Epithelial cell of prostate (primary cell): ENCODE data around the gene SHROOM3.

Source experiments
- DNase-seq: peaks from one replicate; pipeline ENCODE4 v3.0.0-alpha.2; 2011; ENCODE audit warnings: low read depth, low spot score
- H3K27ac ChIP-seq: fragments of 450-650 bp; 2 replicates; pipeline ENCODE4 v1.5.1; 2017; ENCODE audit warnings: mild to moderate bottlenecking

The SHROOM3 gene

DNA sequence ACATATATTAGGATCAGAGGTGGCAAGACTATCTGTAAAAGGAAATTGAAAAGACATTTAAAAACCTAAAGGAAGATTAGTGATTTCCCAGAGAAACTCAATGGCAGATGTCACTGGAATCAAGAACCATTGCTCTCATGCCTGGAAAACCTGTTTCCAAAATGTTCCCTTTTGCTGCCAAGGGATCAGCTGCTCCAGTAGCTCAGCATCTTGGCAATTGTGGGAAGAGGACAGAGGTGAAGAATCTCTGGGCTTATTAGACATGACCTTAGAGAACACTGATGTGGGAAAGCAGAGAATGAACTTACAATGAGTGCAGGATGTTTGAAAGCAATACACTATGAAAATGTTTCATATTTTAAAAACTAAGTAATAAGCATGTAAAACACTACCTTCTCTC is 98.3 kb downstream of the SHROOM3 start:
- no peak for DNase-seq
- H3K27ac ChIP-seq, result no peak overlapping the region

DNA sequence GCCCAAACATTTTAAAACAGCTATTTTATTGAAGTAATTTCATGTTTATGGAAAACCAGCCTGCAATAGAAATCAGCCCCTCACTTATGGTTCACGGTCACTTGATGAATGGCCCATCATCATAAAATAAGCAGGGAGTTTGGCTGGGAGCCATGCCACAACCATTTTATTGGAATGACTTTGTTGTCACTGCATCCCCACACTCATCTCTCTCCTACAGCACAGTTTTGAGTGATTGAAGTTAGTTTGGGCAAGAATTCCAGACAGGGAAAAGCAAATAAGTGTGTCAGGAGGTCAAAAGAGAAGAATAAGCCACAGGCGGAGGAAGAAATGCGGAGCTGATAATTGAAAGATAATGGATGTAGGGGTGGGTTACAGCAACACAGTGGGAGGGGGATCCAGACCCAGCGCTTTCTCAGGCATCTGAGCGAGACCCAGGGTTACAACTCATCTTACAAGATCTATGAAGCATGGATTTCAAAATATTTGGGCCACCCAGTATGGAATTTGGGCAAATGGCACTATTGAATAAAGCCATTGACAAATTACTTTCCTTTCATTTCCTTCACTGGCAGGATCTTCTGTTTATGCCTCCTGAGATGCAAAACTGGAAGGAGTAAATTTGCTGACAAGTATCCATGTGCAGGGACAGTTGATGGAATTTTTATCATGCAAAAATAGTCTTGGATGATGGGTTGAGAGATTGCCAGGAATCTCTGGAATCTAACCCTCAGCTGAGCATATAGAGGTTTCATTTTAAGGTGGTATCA is 100.8 kb downstream of the SHROOM3 start:
- DNase-seq, result no peak
- H3K27ac ChIP-seq, result no peak overlapping the region

GRCh38 chr4:76536373-76536689 is 101.3 kb downstream of the SHROOM3 start:
- no peak overlapping the region for H3K27ac ChIP-seq
- no peak for DNase-seq

DNA sequence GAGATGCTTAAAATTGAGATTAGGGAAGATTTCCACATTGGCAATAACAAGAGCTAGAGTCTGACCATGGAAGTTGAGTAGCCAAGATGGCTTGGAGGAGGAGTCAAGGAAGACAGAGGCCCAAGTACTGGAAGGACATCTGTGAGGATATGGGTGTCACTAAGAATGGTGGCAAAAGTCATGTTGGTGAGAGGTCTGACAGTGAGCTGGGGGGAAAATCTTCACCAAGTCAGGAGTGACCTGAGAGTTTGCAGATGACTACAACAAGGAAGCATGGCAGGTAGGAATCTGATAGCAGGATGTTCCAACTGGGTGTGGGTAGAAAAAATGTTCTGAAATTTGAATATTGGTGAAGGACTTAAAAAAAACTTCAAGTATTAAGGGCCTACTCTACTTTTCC is 103.3 kb downstream of the SHROOM3 start:
- no peak overlapping the region for H3K27ac ChIP-seq
- DNase-seq, result no peak

- DNase-seq, result no peak
- no peak overlapping the region for H3K27ac ChIP-seq
Measured at GRCh38 chr4:76539979-76540378, 105.0 kb downstream of the SHROOM3 start.

GRCh38 chr4:76540486-76540885 is 105.5 kb downstream of the SHROOM3 start:
- DNase-seq, result no peak
- no peak overlapping the region for H3K27ac ChIP-seq

GRCh38 chr4:76543378-76543777 is 108.3 kb downstream of the SHROOM3 start:
- DNase-seq, result no peak
- no peak overlapping the region for H3K27ac ChIP-seq

DNA sequence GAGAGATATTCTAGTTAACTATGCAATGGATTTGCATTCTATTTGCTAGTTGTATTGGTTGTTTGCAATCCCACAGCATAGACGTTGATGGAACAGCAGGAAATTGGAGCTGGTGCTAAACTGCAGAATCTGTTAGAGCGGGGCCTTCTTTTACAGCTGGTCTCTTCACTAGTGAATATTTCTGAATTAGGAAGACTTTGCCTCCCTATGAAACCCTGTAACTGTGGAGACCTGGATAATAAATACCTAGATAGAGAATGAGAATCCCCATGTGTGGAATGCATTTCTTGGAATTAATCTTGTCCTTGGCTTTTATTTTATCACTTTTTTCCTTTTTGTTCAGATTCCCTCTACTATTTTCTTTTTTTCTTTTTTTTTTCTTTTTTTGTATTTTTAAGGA is 109.7 kb downstream of the SHROOM3 start:
- DNase-seq, result no peak
- no peak overlapping the region for H3K27ac ChIP-seq

DNA sequence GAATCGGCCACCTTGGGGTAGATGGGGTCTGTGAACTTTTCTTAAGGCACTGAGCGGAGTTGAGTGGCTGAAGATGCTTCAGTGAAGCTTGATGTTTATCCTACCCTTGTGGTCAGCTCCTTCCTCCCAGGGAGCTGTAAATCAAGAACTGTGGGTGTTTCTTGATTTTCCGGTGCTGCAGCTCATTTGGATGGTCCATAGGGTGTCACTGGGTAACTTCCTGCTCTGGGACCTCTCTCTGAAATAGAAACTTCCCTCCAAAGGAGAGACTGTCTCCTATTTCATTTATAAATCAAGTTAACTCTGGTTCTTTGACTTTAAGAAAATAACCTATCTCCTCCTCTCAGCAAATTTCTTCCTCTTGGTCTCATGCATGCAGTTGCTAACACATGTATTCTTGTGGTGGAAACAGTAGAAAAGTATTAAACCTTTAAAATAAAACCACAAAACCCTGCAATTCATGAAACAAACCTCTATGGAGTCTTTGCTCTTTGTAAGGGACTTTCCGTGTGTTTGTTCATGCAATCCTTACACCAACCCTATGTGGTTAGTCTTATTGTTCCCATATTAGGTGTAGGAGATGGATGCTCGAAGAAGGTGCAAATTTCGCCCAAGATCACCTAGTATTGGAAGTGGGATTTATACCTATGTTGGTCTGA is 110.3 kb downstream of the SHROOM3 start:
- H3K27ac ChIP-seq, result no peak overlapping the region
- DNase-seq, result no peak

- peak overlapping the region; percentile 53 for H3K27ac ChIP-seq
- DNase-seq, result no peak
Measured at GRCh38 chr4:76546327-76546726, 111.3 kb downstream of the SHROOM3 start.

DNA sequence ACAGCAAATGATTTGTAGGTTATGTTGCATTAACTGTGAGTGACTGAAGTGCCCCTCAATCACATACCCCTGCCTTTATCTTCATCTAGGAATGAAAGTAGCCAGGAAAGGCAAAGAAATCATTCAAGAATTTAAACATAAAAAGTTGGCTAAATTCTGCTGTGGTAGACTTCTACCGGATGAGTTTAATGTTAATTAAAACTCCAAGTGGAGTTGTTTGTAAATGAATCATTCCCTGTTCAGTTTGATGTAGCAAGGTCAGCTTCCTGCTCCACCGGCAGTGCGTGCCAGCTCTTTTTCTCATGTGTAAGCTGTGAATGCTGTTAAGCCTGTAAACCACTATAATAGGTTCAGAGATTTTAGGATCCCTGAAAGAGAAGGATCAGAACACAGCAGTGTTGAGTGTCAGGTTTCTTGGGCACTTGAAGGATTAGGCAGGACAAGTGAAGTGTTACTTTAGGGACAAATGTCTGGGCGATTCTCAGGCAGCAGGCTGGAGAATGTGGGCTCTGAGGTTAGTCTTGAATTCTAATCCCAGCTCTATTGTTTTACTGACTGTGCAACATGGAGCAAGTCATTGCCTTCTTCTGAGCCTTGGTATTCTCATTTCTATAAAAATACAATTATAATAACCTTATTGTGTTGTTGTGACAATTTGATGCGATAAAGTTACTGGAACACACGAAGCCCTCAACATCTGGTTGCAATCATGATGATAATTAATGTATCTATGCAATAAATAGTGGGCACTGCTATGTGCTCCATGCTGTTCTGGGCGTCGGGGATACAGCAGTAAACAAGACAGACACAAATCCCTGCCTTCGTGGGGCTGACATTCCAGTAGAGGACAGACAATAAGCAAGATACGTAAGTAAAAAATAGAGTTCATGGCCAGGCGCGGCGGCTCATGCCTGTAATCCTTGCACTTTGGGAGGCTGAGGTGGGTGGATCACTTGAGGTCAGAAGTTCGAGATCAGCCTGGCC is 112.0 kb downstream of the SHROOM3 start:
- H3K27ac ChIP-seq, result peak overlapping the region; percentile 53
- DNase-seq, result peak; percentile 55

- no peak overlapping the region for H3K27ac ChIP-seq
- no peak for DNase-seq
Measured at GRCh38 chr4:76548704-76549103, 113.7 kb downstream of the SHROOM3 start.

DNA sequence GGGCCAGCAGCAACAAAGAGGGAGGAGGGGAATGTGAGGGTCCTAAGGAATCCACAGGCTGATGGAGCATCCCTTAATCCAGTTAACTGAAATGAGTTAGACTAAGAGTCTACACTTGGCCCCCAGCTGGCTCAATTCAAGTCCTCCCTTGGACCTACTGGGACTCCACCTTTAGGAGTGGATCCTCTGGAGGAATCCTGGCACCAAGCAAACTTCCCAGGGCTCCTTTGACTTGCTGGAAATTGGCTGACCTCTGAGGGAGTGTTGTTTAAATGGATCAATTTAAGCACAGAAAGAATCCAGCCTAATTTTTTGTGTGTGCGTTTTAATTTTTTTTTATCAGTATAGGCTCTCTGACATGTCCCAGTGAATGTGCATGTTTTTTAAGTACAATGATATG is 114.7 kb downstream of the SHROOM3 start:
- no peak for DNase-seq
- no peak overlapping the region for H3K27ac ChIP-seq

DNA sequence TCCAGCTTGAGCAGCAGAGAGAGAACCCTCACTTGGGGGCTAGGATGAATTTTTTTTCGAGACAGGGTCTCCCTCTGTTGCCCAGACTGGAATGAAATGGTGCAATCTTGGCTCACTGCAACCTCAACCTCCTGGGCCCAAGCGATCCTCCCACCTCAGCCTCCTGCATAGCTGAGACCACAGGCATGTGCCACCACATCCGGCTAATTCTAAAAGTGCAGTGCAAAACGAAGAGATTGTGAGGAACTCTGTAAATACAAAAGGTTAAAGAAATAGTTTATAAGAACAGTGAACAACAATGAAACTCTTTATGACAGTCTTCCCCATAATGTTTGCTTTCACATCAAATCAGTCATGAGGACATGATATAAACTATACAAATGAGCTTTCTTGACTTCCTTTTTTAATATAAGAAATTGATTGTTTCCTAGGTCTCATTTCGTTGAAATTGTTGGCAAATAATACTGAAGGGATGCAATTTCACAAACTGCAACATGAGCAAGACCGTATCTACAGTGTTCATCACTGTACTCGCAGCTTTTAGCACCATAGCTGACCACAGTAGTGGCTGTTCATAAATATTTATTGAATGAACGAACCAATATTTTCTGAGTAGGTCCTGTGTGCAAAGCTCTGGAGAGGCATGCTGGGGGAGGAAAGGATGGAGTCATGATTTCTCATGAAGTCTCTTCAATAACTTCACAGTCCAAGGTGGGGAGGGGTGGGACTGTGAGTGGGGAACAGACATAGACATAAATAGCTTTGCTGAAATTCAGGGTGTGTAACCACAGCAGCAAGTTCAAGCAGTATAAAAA is 116.1 kb downstream of the SHROOM3 start:
- no peak for DNase-seq
- H3K27ac ChIP-seq, result no peak overlapping the region

GRCh38 chr4:76554630-76555029 is 119.6 kb downstream of the SHROOM3 start:
- DNase-seq, result no peak
- H3K27ac ChIP-seq, result no peak overlapping the region

GRCh38 chr4:76556452-76556851 is 121.4 kb downstream of the SHROOM3 start:
- H3K27ac ChIP-seq, result no peak overlapping the region
- DNase-seq, result no peak

GRCh38 chr4:76558396-76559235 is 123.6 kb downstream of the SHROOM3 start:
- no peak overlapping the region for H3K27ac ChIP-seq
- no peak for DNase-seq

DNA sequence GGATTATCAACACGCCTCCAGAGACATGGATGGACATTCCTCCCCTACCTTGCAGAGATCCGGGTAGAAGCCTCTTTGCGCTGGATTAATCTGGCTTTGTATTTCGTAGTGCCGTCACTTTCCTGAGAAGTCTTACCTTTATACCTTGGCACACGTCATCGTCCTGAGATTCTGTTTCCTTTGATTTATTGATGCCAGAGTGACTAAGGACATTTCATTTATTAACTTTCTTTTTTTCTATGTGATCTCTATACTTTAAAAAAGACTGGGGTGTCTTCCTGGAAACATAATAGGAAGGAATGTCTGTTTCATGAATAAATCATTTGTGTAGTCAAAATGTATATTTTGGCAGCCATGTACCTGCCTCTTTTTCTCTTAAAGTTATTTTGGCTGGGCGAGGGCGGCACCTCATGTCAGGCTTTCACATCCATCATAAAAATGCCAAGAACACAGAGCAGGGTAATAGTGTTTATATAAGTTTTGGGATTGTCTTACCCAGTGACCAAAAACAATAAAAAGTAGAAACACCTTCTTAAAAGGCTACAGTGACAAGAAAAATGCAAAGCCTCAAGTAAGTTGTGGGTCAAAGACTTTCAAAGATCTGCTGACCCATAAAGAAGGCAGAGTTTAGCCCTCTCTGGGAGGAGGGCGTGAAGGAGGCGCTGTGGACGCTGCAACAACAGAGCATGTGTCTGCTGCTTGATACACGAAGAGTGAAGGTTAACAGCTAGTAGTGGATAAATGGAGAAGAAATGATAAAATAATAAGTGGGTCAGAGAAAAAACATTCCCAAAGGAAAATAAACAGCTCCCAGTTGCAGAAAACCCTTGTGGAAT is 124.4 kb downstream of the SHROOM3 start:
- DNase-seq, result no peak
- no peak overlapping the region for H3K27ac ChIP-seq
